ENCODE data around the gene PIWIL4. TPM values are rescaled to one million over a fixed set of nuclear protein-coding genes. Genes with fewer than 3 reads are reported as not detected.

PIWIL4 gene
- total and polyA plus RNA-seq, 9 of the 15 experiments (the other 6 are each of a cell fraction or from before 2014, with no cell fraction given) = 6.3 to 17.0 (median 10.8) TPM

GRCh38 chr11:94664346-94664745 lies 97.2 kb downstream of the PIWIL4 start:
- no peak overlapping the region for H3K4me2 ChIP-seq (ENCODE audit: insufficient read depth, low read length)
- no peaks in the 10 kb centered on the region for H4K20me1 ChIP-seq (replicated peaks; ENCODE audit: control insufficient read depth, insufficient read depth, low read length)
- H3K9me1 ChIP-seq (ENCODE audit: control insufficient read depth, insufficient read depth, low read length) = no peaks in the 10 kb centered on the region
- ChIA-PET CTCF (ENCODE audit: low intra/inter-chr PET ratio) (no interaction called here), POLR2A (no interaction called here)
- H3K9me3 ChIP-seq (replicated peaks; ENCODE audit: control insufficient read depth, insufficient read depth, low read depth, low read length) = no peaks in the 10 kb centered on the region
- H2AFZ ChIP-seq (ENCODE audit: low read depth, low read length) = no peak overlapping the region
- in situ Hi-C loops (cut with MboI) (no loop called here), intact Hi-C loops (cut with micrococcal nuclease) (no loop called here)
- H3K4me1 ChIP-seq (replicated peaks in 1 of 2; ENCODE audit: control insufficient read depth in 2 of 2, insufficient read depth in 2 of 2, low read length in 2 of 2) = no peaks in the 10 kb centered on the region
- no peaks in the 10 kb centered on the region for H3K79me2 ChIP-seq (ENCODE audit: control insufficient read depth, insufficient read depth, low read length)
- DNase-seq (ENCODE audit: extremely low read depth in 1 of 4, low spot score in 3 of 4) = no peak
- no peaks in the 10 kb centered on the region for H3K27me3 ChIP-seq (ENCODE audit: control insufficient read depth in 2 of 2, insufficient read depth in 2 of 2, low read length in 2 of 2)
- no peak for TF ChIP-seq MYBL2 (IDR thresholded peaks at IDR 0.05; ENCODE audit: low read depth)
- no peak for TF ChIP-seq MYBL2 (CRISPR knock-in tag; IDR thresholded peaks at IDR 0.05; ENCODE audit: borderline replicate concordance)
- no peak for TF ChIP-seq CBX2 (IDR thresholded peaks at IDR 0.05; ENCODE audit: insufficient read depth, low read length, poor library complexity, severe bottlenecking)
- TF ChIP-seq ZNF12 (CRISPR knock-in tag; IDR thresholded peaks at IDR 0.05) = no peak
- no peak overlapping the region for H3K4me3 ChIP-seq
- no peak overlapping the region for H3K27ac ChIP-seq (ENCODE audit: extremely low read depth, low read depth, low read length)
- H3K36me3 ChIP-seq (ENCODE audit: control insufficient read depth, insufficient read depth, low read length) = no peaks in the 10 kb centered on the region
- no TSS peak for BruUV-seq (replicated peaks)
- no peak for FAIRE-seq
- H3K9ac ChIP-seq (ENCODE audit: insufficient read depth in 1 of 2, low read depth in 2 of 2, low read length in 2 of 2) = no peak overlapping the region
- no peak for ATAC-seq

- ChIA-PET CTCF (ENCODE audit: low intra/inter-chr PET ratio) (no interaction called here), POLR2A (no interaction called here)
- ATAC-seq (no peak), FAIRE-seq (no peak), DNase-seq (ENCODE audit: extremely low read depth in 1 of 4, low spot score in 3 of 4) (no peak)
- Histone ChIP-seq H3K4me2 (ENCODE audit: insufficient read depth, low read length) (no peak overlapping the region), H3K79me2 (ENCODE audit: control insufficient read depth, insufficient read depth, low read length) (no peaks in the 10 kb centered on the region), H3K36me3 (ENCODE audit: control insufficient read depth, insufficient read depth, low read length) (no peaks in the 10 kb centered on the region), H3K9ac (ENCODE audit: insufficient read depth in 1 of 2, low read depth in 2 of 2, low read length in 2 of 2) (no peak overlapping the region), H3K4me3 (no peak overlapping the region), H4K20me1 (replicated peaks; ENCODE audit: control insufficient read depth, insufficient read depth, low read length) (no peaks in the 10 kb centered on the region), H2AFZ (ENCODE audit: low read depth, low read length) (no peak overlapping the region), H3K27me3 (ENCODE audit: control insufficient read depth in 2 of 2, insufficient read depth in 2 of 2, low read length in 2 of 2) (no peaks in the 10 kb centered on the region), H3K9me3 (replicated peaks; ENCODE audit: control insufficient read depth, insufficient read depth, low read depth, low read length) (no peaks in the 10 kb centered on the region), H3K4me1 (replicated peaks in 1 of 2; ENCODE audit: control insufficient read depth in 2 of 2, insufficient read depth in 2 of 2, low read length in 2 of 2) (no peaks in the 10 kb centered on the region), H3K9me1 (ENCODE audit: control insufficient read depth, insufficient read depth, low read length) (no peaks in the 10 kb centered on the region), H3K27ac (ENCODE audit: extremely low read depth, low read depth, low read length) (no peak overlapping the region)
- in situ Hi-C loops (cut with MboI) (no loop called here), intact Hi-C loops (cut with micrococcal nuclease) (no loop called here)
- TF ChIP-seq ETS1 (conservative IDR thresholded peaks at IDR 0.05; ENCODE audit: control insufficient read depth, low read depth, low read length) (no peak), CBFB (CRISPR knock-in tag; IDR thresholded peaks at IDR 0.05) (no peak), ADNP (tag; IDR thresholded peaks at IDR 0.05) (no peak), ZNF347 (CRISPR knock-in tag; IDR thresholded peaks at IDR 0.05; ENCODE audit: low read depth) (no peak), ZFP1 (CRISPR knock-in tag; IDR thresholded peaks at IDR 0.05) (no peak), POLR2A (conservative IDR thresholded peaks at IDR 0.05) (no peak)
- BruUV-seq (replicated peaks) = no TSS peak
- WGBS (ENCODE audit: insufficient coverage, low coverage, missing lambda C conversion rate) = 31% methylated on average over 4 of the region's 4 CpGs
Observed at GRCh38 chr11:94665116-94665659, 98.0 kb downstream of the PIWIL4 start.
